ENCODE measurements around the gene CD79B. TPM values are rescaled to one million over a fixed set of nuclear protein-coding genes. Genes with fewer than 3 reads are reported as not detected.

CD79B gene
- 10 to 100 TPM; 24.2 to 24.3 TPM for total RNA-seq

- intact Hi-C loops (cut with micrococcal nuclease), result loop anchor here (1.0 to 5.0 kb wide), 3 partner anchors 14 to 95 kb away; no protein-coding TSS in a partner anchor
- Mint-ChIP-seq H3K27me3 (ENCODE audit: low read depth) (no peaks in the 10 kb centered on the region), H3K4me1 (ENCODE audit: low read depth) (peaks cover 17% of the 10 kb centered on the region), H3K4me3 (peak within 1 kb of the TSS; percentile 93), H3K27ac (peak within 1 kb of the TSS; percentile 76), H3K36me3 (ENCODE audit: low read depth) (peaks cover 7% of the 10 kb centered on the region), H3K9me3 (no peaks in the 10 kb centered on the region)
- DNase-seq, result peak; percentile 78
- CTCF ChIA-PET, result interaction anchor here (0.6 to 5.5 kb wide), 12 partner anchors 13 to 359 kb away, joined by 3 to 50 read pairs (median 3); partner anchors contain the start of gene GH1
Observed at GRCh38 chr17:63931981-63932561, at the start of gene CD79B. Gene CD79B (minus strand): TSS chr17:63932331. CDS start chr17:63932261, 70 bp downstream.

GRCh38 chr17:63978272-63979200 lies 46.4 kb upstream of the CD79B start:
- no peak for DNase-seq
- H3K4me3 Mint-ChIP-seq, result no peak overlapping the region
- intact Hi-C loops (cut with micrococcal nuclease), result no loop called here
- peaks cover 5% of the 10 kb centered on the region for H3K9me3 Mint-ChIP-seq
- peaks cover 12% of the 10 kb centered on the region for H3K4me1 Mint-ChIP-seq (ENCODE audit: low read depth)
- no peaks in the 10 kb centered on the region for H3K27me3 Mint-ChIP-seq (ENCODE audit: low read depth)
- H3K36me3 Mint-ChIP-seq (ENCODE audit: low read depth), result no peaks in the 10 kb centered on the region
- no peak overlapping the region for H3K27ac Mint-ChIP-seq
- CTCF ChIA-PET, result interaction anchor here (0.7 to 2.6 kb wide), 4 partner anchors 12 to 75 kb away, joined by 3 to 10 read pairs (median 3); no protein-coding TSS in a partner anchor

GRCh38 chr17:63976702-63977101 lies 44.6 kb upstream of the CD79B start:
- no peak overlapping the region for H3K4me3 Mint-ChIP-seq
- H3K9me3 Mint-ChIP-seq, result no peaks in the 10 kb centered on the region
- peaks cover 12% of the 10 kb centered on the region for H3K4me1 Mint-ChIP-seq (ENCODE audit: low read depth)
- no peak for DNase-seq
- CTCF ChIA-PET, result interaction anchor here (1.6 to 3.3 kb wide), 2 partner anchors 13 to 58 kb away, joined by 8 to 15 read pairs; partner anchors contain the start of gene GH1
- no peaks in the 10 kb centered on the region for H3K27me3 Mint-ChIP-seq (ENCODE audit: low read depth)
- intact Hi-C loops (cut with micrococcal nuclease), result no loop called here
- no peak overlapping the region for H3K27ac Mint-ChIP-seq
- no peaks in the 10 kb centered on the region for H3K36me3 Mint-ChIP-seq (ENCODE audit: low read depth)

- Mint-ChIP-seq H3K4me1 (ENCODE audit: low read depth) (peaks cover 12% of the 10 kb centered on the region), H3K36me3 (ENCODE audit: low read depth) (no peaks in the 10 kb centered on the region), H3K27ac (no peak overlapping the region), H3K4me3 (no peak overlapping the region), H3K9me3 (no peaks in the 10 kb centered on the region), H3K27me3 (ENCODE audit: low read depth) (no peaks in the 10 kb centered on the region)
- CTCF ChIA-PET, result interaction anchor here (0.8 to 3.3 kb wide), 6 partner anchors 11 to 158 kb away, joined by 3 to 15 read pairs (median 6); partner anchors contain the start of gene GH1
- intact Hi-C loops (cut with micrococcal nuclease), result no loop called here
- DNase-seq, result no peak
Observed at GRCh38 chr17:63975541-63976092, 43.5 kb upstream of the CD79B start.

- H3K4me3 Mint-ChIP-seq, result no peak overlapping the region
- H3K27me3 Mint-ChIP-seq (ENCODE audit: low read depth), result no peaks in the 10 kb centered on the region
- peaks cover 12% of the 10 kb centered on the region for H3K4me1 Mint-ChIP-seq (ENCODE audit: low read depth)
- no peaks in the 10 kb centered on the region for H3K9me3 Mint-ChIP-seq
- H3K36me3 Mint-ChIP-seq (ENCODE audit: low read depth), result no peaks in the 10 kb centered on the region
- CTCF ChIA-PET, result interaction anchor here (1.6 to 3.3 kb wide), 3 partner anchors 15 to 56 kb away, joined by 8 to 15 read pairs (median 9); partner anchors contain the start of gene GH1
- DNase-seq, result no peak
- no peak overlapping the region for H3K27ac Mint-ChIP-seq
- intact Hi-C loops (cut with micrococcal nuclease), result no loop called here
Observed at GRCh38 chr17:63974594-63975192, 42.6 kb upstream of the CD79B start.

- DNase-seq, result no peak
- no peak overlapping the region for H3K27ac Mint-ChIP-seq
- intact Hi-C loops (cut with micrococcal nuclease), result no loop called here
- no peaks in the 10 kb centered on the region for H3K27me3 Mint-ChIP-seq (ENCODE audit: low read depth)
- no peak overlapping the region for H3K4me3 Mint-ChIP-seq
- CTCF ChIA-PET, result interaction anchor here (0.5 to 3.3 kb wide), 3 partner anchors 27 to 195 kb away, joined by 3 to 15 read pairs (median 9); partner anchors contain the start of gene GH1
- H3K4me1 Mint-ChIP-seq (ENCODE audit: low read depth), result peaks cover 12% of the 10 kb centered on the region
- H3K9me3 Mint-ChIP-seq, result no peaks in the 10 kb centered on the region
- no peaks in the 10 kb centered on the region for H3K36me3 Mint-ChIP-seq (ENCODE audit: low read depth)
Observed at GRCh38 chr17:63973930-63974593, 41.9 kb upstream of the CD79B start.

GRCh38 chr17:63973247-63973646 lies 41.1 kb upstream of the CD79B start:
- H3K27me3 Mint-ChIP-seq (ENCODE audit: low read depth), result no peaks in the 10 kb centered on the region
- no peak for DNase-seq
- intact Hi-C loops (cut with micrococcal nuclease), result no loop called here
- H3K36me3 Mint-ChIP-seq (ENCODE audit: low read depth), result no peaks in the 10 kb centered on the region
- no peak overlapping the region for H3K27ac Mint-ChIP-seq
- peaks cover 13% of the 10 kb centered on the region for H3K4me1 Mint-ChIP-seq (ENCODE audit: low read depth)
- no peaks in the 10 kb centered on the region for H3K9me3 Mint-ChIP-seq
- CTCF ChIA-PET, result interaction anchor here (2.4 kb wide), 1 partner anchor 27 kb away, joined by 9 read pairs; no protein-coding TSS in a partner anchor
- H3K4me3 Mint-ChIP-seq, result no peak overlapping the region

GRCh38 chr17:63972796-63973195 lies 40.7 kb upstream of the CD79B start, which contains the start of gene SCN4A:
Gene SCN4A (minus strand): TSS chr17:63972918. CDS start chr17:63972841, 77 bp downstream.
- no peaks in the 10 kb centered on the region for H3K36me3 Mint-ChIP-seq (ENCODE audit: low read depth)
- intact Hi-C loops (cut with micrococcal nuclease), result no loop called here
- CTCF ChIA-PET, result no interaction called here
- no peaks in the 10 kb centered on the region for H3K9me3 Mint-ChIP-seq
- no peak within 1 kb of the TSS for H3K4me3 Mint-ChIP-seq
- H3K27me3 Mint-ChIP-seq (ENCODE audit: low read depth), result no peaks in the 10 kb centered on the region
- no peak for DNase-seq
- H3K4me1 Mint-ChIP-seq (ENCODE audit: low read depth), result peaks cover 13% of the 10 kb centered on the region
- H3K27ac Mint-ChIP-seq, result no peak within 1 kb of the TSS

GRCh38 chr17:63969278-63969677 lies 37.1 kb upstream of the CD79B start:
- no peaks in the 10 kb centered on the region for H3K9me3 Mint-ChIP-seq
- H3K4me1 Mint-ChIP-seq (ENCODE audit: low read depth), result peaks cover 14% of the 10 kb centered on the region
- H3K4me3 Mint-ChIP-seq, result no peak overlapping the region
- no peaks in the 10 kb centered on the region for H3K36me3 Mint-ChIP-seq (ENCODE audit: low read depth)
- no peak for DNase-seq
- H3K27ac Mint-ChIP-seq, result no peak overlapping the region
- CTCF ChIA-PET, result interaction anchor here (1.8 kb wide), 1 partner anchor 23 kb away, joined by 12 read pairs; no protein-coding TSS in a partner anchor
- H3K27me3 Mint-ChIP-seq (ENCODE audit: low read depth), result no peaks in the 10 kb centered on the region
- intact Hi-C loops (cut with micrococcal nuclease), result no loop called here

- H3K4me1 Mint-ChIP-seq (ENCODE audit: low read depth), result peaks cover 14% of the 10 kb centered on the region
- H3K36me3 Mint-ChIP-seq (ENCODE audit: low read depth), result no peaks in the 10 kb centered on the region
- H3K27me3 Mint-ChIP-seq (ENCODE audit: low read depth), result no peaks in the 10 kb centered on the region
- intact Hi-C loops (cut with micrococcal nuclease), result no loop called here
- H3K27ac Mint-ChIP-seq, result no peak overlapping the region
- peak; percentile 28 for DNase-seq
- no peaks in the 10 kb centered on the region for H3K9me3 Mint-ChIP-seq
- H3K4me3 Mint-ChIP-seq, result no peak overlapping the region
- CTCF ChIA-PET, result interaction anchor here (1.5 to 1.8 kb wide), 2 partner anchors 21 to 61 kb away, joined by 5 to 12 read pairs; no protein-coding TSS in a partner anchor
Observed at GRCh38 chr17:63967953-63968352, 35.8 kb upstream of the CD79B start.

- Mint-ChIP-seq H3K4me3 (no peak overlapping the region), H3K36me3 (ENCODE audit: low read depth) (no peaks in the 10 kb centered on the region), H3K27me3 (ENCODE audit: low read depth) (no peaks in the 10 kb centered on the region), H3K27ac (no peak overlapping the region), H3K9me3 (no peaks in the 10 kb centered on the region), H3K4me1 (ENCODE audit: low read depth) (peaks cover 14% of the 10 kb centered on the region)
- CTCF ChIA-PET, result interaction anchor here (0.6 kb wide), 1 partner anchor 63 kb away, joined by 3 read pairs; no protein-coding TSS in a partner anchor
- DNase-seq, result peak; percentile 64
- intact Hi-C loops (cut with micrococcal nuclease), result no loop called here
Observed at GRCh38 chr17:63966646-63967264, 34.6 kb upstream of the CD79B start.

All from activated naive CD4-positive, alpha-beta T cell treated with anti-CD3 and anti-CD28 coated beads for 36 hours (primary cell).